HepG2 (cell line): ENCODE measurements around the gene CGGBP1. TPM values are rescaled to one million over a fixed set of nuclear protein-coding genes. Genes with fewer than 3 reads are reported as not detected.

Experiments used
- ADNP ChIP-seq: sonication (generic); formaldehyde crosslinking; IDR thresholded peaks from 2 replicates; pipeline ENCODE4 v1.4.0; 2020; ENCODE audit warnings: missing genetic modification reagents
- AHDC1 ChIP-seq: sonication (generic); formaldehyde crosslinking; IDR thresholded peaks from 2 replicates; pipeline ENCODE4 v1.5.1; 2020; ENCODE audit warnings: mild to moderate bottlenecking, missing genetic modification reagents, borderline replicate concordance
- IRF9 ChIP-seq: sonication (generic); formaldehyde crosslinking; IDR thresholded peaks from 2 replicates; pipeline ENCODE4 v1.8.0; 2022; ENCODE audit warnings: missing genetic modification reagents, mild to moderate bottlenecking, borderline replicate concordance
- MATR3 ChIP-seq: sonication (generic); formaldehyde crosslinking; IDR thresholded peaks from 2 replicates; pipeline ENCODE4 v1.4.0; 2020; ENCODE audit warnings: missing genetic modification reagents
- MEIS1 ChIP-seq: sonication (generic); formaldehyde crosslinking; IDR thresholded peaks from 2 replicates; pipeline ENCODE4 v1.9.0; 2021; ENCODE audit warnings: mild to moderate bottlenecking, missing genetic modification reagents, moderate library complexity, borderline replicate concordance
- NR2F2 ChIP-seq: IDR thresholded peaks from 2 replicates; pipeline ENCODE4 v1.6.1; 2012; ENCODE audit warnings: low read depth, inconsistent platforms, borderline replicate concordance
- PHB2 ChIP-seq: fragments of 450-650 bp; IDR thresholded peaks from 2 replicates; pipeline ENCODE4 v1.6.1; 2018; ENCODE audit not compliant: partially characterized antibody
- RELA ChIP-seq: sonication (generic); formaldehyde crosslinking; IDR thresholded peaks from 2 replicates; pipeline ENCODE4 v1.4.0; 2020; ENCODE audit warnings: missing genetic modification reagents
- SIX1 ChIP-seq: sonication (generic); formaldehyde crosslinking; IDR thresholded peaks from 2 replicates; pipeline ENCODE4 v1.4.0; 2020; ENCODE audit warnings: missing genetic modification reagents, borderline replicate concordance
- SP4 ChIP-seq: sonication (generic); formaldehyde crosslinking; IDR thresholded peaks from 2 replicates; pipeline ENCODE4 v1.8.1; 2023; ENCODE audit warnings: mild to moderate bottlenecking, missing genetic modification reagents
- ZBTB8A ChIP-seq: sonication (generic); formaldehyde crosslinking; IDR thresholded peaks from 2 replicates; pipeline ENCODE4 v1.4.0; 2020; ENCODE audit warnings: mild to moderate bottlenecking, low read depth, missing genetic modification reagents, borderline replicate concordance
- ZMYM2 ChIP-seq: sonication (generic); formaldehyde crosslinking; IDR thresholded peaks from 2 replicates; pipeline ENCODE4 v1.8.0; 2022; ENCODE audit warnings: mild to moderate bottlenecking, missing genetic modification reagents
- ZNF138 ChIP-seq: sonication (generic); formaldehyde crosslinking; IDR thresholded peaks from 2 replicates; pipeline ENCODE4 v1.5.0; 2020; ENCODE audit warnings: mild to moderate bottlenecking, low read depth, missing genetic modification reagents
- ZNF18 ChIP-seq: sonication (generic); formaldehyde crosslinking; IDR thresholded peaks from 2 replicates; pipeline ENCODE4 v1.8.0; 2022; ENCODE audit warnings: mild to moderate bottlenecking, missing genetic modification reagents; ENCODE audit not compliant: insufficient replicate concordance
- ZNF609 ChIP-seq: sonication (generic); formaldehyde crosslinking; IDR thresholded peaks from 2 replicates; pipeline ENCODE4 v1.4.0; 2020; ENCODE audit warnings: mild to moderate bottlenecking, missing genetic modification reagents, borderline replicate concordance
- polyA plus RNA-seq, 8 experiments: library from polyadenylated mRNA; depleted of rRNA in 3 of 8; stranded (reverse) in 7 of 8; unstranded in 1 of 8; fragments of >200 nt; fragmentation: Illumina TruSeq in 4 of 8; extraction: Trizol in 4 of 8; gene quantifications; 2 replicates each; pipeline versions ENCODE4 v1.2.1 to v1.2.3, GENCODE V29; 2011 to 2016; ENCODE audit warnings: low read depth in 4 of 8, missing spikeins in 1 of 8, mixed read lengths in 1 of 8; ENCODE audit not compliant: insufficient read depth in 1 of 8
- total RNA-seq, 5 experiments: library from RNA; depleted of rRNA; stranded (reverse); fragments of >200 nt; fragmentation: Illumina TruSeq; extraction: Trizol; gene quantifications; 2 replicates each; pipeline ENCODE4 v1.2.3, GENCODE V29; 2016; ENCODE audit warnings: low read depth in 1 of 5

Gene CGGBP1
- total and polyA plus RNA-seq, 2 of the 13 experiments (the other 11 are each of a cell fraction or from before 2014, with no cell fraction given) = 38.9 to 47.0 TPM

- TF ChIP-seq AHDC1 (CRISPR knock-in tag) (peak; percentile 61; the same call in 1 of the 2 replicates), MEIS1 (CRISPR knock-in tag) (no peak), PHB2 (no peak), ZNF609 (no peak), ZNF18 (CRISPR knock-in tag) (peak; percentile 83), ZMYM2 (CRISPR knock-in tag) (no peak), IRF9 (CRISPR knock-in tag) (peak; percentile 76), NR2F2 (peak; percentile 8; the same call in 1 of the 2 replicates), ZNF138 (CRISPR knock-in tag) (0 out of 2 replicates have a peak, but pooled peaks have one; percentile 60), SP4 (CRISPR knock-in tag) (peak; percentile 95), ZBTB8A (CRISPR knock-in tag) (no peak), ADNP (no peak), RELA (CRISPR knock-in tag) (no peak), MATR3 (CRISPR knock-in tag) (no peak), SIX1 (CRISPR knock-in tag) (no peak)
These were observed at the start of gene CGGBP1, which contains the start of gene ZNF654 (continued) for GRCh38 chr3:88058581-88059379.
